Right hindlimb (tissue), 1 donor: Measurements from ENCODE around the gene CASTOR1.

Source experiments
- DNase-seq: peaks from one replicate; pipeline ENCODE4 v3.0.0-alpha.2; 2018

CASTOR1 gene

GRCh38 chr22:30282616-30283046 is 6.7 kb downstream of the CASTOR1 start:
- DNase-seq, result no peak

GRCh38 chr22:30280505-30280904 is 8.8 kb downstream of the CASTOR1 start:
- no peak for DNase-seq

DNA sequence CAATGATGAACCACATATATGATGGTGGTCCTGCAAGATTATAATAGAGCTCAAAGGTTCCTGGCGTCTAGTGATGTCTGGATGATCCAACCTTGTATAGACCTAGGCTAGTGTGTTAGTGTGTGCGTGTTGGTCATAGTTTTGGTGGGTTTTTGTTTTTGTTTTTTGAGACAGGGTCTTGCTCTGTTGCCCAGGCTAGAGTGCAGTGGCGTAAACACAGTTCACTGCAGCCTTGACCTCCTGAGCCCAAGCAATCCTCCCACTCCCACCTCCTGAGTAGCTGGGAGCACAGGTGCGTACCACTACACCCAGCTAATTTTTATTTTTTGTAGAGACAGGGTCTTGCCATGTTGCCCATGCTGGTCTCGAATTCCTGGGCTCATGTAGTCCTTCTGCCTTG is 9.4 kb downstream of the CASTOR1 start:
- no peak for DNase-seq

- no peak for DNase-seq
These were observed 10.1 kb downstream of the CASTOR1 start for GRCh38 chr22:30279046-30279788.

DNA sequence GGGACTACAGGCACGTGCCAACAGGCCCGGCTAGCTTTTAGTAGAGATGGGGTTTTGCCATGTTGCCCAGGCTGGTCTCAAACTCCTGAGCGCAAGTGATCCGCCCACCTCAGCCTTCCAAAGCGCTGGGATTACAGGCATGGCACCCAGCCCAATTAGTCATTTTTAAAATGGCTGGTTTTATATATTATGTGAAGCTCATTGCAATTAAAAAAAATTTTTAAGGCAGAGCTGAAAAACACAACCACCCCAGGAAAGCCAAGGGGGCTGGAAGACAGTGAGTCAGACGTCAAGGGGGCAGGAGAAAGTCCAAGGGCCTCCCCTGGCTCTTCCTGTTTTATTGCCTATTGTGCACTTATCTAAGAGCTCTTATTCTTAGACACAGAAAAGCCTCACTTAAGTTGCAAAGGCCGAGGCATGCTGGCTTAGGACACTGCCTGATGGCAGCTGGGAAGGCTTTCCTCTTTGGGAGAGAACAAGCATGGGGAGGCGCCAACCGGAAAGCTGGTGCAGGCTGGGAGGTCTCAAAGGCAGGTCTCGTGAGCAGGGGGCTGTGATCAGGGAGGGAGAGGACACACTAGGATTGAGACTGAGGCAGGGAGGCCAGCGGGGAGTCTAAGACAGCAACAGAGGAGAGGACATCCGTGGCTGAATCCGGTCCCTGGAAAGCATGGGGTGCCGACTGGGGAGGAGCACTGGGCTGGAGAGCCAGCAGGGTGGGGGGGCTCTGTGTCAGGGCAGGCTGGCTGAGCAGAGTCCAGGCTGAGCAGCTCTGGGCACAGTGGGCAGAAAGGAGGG is 11.6 kb downstream of the CASTOR1 start:
- DNase-seq, result peak; percentile 39

DNA sequence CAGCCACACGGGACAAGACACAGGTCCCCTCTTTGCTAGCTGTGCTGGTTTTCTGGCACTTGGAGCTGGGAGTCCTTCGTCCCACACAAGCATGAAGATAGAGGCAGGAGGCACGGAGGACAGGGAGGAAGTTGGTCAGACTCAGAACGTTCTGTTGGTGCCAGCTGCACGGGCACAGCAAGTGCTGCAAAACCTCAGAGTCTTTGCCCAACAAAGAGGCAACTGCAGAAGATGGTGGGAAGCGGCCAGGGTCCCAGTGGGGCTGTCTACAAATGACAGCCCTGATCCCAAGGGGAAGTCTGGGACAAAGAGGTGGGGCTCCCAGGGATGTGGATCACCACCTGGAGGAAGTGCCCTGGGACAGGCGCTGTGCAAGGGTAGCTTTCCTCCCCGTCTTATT is 13.3 kb downstream of the CASTOR1 start:
- no peak for DNase-seq

- no peak for DNase-seq
These were observed 13.7 kb downstream of the CASTOR1 start for GRCh38 chr22:30275625-30276024.

DNA sequence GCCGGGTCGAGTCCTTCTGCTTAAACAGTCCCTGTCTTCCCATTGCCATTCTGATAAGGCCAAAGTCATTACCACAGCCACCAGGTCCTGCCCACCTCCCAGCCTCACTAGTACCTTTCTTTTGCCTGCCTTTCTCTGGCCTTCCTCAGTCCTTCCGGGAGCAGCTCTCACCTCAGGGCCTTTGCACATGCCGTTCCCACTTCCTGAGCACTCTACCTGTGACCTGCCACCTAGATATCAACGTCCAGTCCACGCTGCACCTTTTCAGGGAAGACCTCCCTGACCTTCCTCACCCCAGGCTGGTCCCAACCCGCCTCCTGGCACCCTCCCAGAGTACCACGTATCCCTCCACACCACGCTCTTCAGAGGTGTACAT is 14.9 kb downstream of the CASTOR1 start:
- no peak for DNase-seq

DNA sequence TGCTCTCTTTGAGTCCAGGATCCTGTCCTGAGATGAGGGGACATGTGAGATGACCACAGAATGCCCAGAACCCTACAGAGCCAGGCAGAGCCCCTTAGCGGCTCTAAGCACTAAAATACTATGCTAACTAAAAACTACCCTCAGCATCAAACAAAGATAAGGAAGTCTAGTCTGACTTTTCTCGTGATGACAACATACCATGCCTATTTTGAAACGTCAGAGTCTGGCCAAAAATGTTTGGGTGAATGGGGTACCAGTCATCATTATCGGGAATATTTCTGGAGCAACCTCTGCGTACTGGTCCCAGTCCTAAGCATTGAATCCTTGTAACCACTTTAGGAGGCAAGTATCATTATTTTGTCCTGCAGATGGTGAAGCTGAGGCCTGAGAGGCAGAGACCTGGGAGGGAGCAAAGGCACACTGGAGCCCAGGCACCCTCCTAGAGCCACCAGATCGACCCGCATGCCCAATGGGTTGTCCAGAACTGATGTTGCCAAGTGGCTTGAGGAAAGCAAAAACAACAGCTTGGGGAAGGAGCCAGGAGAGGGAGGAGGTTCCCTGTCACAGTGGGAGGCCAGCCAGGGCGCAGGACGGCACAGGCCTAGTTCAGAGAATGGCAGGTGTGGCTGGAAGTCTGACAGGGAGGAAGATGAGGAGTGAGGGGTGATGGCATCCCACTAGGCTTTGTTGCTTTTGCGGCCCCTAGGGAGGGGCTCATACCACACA is 15.4 kb downstream of the CASTOR1 start:
- no peak for DNase-seq

- DNase-seq, result no peak
These were observed 16.3 kb downstream of the CASTOR1 start for GRCh38 chr22:30272781-30273601.

DNA sequence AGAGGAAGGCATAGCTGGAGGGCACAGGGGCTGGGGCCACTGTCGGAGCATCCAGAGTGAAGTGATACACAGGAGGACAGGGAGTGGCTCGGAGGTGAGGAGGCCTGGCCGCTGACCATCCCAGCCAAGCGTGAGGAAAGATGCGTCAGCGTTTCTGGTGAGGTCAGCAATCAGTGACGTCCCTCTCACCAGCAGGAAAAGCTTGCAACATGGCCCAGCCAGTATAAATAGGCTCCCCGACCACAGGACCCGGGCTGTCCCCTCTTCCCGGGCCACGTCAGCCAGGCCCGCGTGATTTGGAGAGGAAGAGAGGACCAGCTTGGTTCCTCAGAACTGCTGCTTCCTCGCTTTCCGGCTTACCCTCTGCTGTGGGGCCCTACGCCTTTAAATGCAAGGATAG is 18.5 kb downstream of the CASTOR1 start:
- DNase-seq, result no peak

DNA sequence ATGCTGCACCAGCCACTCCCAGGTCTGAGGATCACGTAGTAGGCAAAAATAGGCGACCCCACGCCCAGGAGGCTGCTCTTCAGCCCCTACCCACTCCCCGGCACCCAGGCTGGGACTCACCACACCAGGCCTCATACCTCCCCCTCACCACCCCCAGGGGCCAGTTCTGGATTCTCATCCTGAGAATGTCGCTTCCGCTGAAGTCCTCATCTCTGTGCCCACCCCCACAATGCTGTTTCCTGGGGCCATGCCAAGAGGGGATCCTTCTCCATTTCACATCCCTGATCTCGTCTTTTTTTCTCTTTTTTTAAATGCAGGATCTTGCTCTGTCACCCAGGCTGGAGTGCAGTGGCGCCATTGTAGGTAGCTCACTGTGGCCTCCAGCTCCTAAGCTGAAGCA is 21.0 kb downstream of the CASTOR1 start:
- no peak for DNase-seq

GRCh38 chr22:30267382-30268302 is 21.7 kb downstream of the CASTOR1 start:
- no peak for DNase-seq

GRCh38 chr22:30266445-30267381 is 22.6 kb downstream of the CASTOR1 start, which contains the start of gene OSM:
TSS of gene OSM (minus strand) at chr22:30266851. CDS start at chr22:30266799, 52 bp downstream.
- DNase-seq, result no peak

GRCh38 chr22:30265823-30266444 is 23.4 kb downstream of the CASTOR1 start:
- no peak for DNase-seq

GRCh38 chr22:30265131-30265720 is 24.1 kb downstream of the CASTOR1 start:
- DNase-seq, result no peak

- no peak for DNase-seq
These were observed 25.4 kb downstream of the CASTOR1 start for GRCh38 chr22:30263883-30264282.

DNA sequence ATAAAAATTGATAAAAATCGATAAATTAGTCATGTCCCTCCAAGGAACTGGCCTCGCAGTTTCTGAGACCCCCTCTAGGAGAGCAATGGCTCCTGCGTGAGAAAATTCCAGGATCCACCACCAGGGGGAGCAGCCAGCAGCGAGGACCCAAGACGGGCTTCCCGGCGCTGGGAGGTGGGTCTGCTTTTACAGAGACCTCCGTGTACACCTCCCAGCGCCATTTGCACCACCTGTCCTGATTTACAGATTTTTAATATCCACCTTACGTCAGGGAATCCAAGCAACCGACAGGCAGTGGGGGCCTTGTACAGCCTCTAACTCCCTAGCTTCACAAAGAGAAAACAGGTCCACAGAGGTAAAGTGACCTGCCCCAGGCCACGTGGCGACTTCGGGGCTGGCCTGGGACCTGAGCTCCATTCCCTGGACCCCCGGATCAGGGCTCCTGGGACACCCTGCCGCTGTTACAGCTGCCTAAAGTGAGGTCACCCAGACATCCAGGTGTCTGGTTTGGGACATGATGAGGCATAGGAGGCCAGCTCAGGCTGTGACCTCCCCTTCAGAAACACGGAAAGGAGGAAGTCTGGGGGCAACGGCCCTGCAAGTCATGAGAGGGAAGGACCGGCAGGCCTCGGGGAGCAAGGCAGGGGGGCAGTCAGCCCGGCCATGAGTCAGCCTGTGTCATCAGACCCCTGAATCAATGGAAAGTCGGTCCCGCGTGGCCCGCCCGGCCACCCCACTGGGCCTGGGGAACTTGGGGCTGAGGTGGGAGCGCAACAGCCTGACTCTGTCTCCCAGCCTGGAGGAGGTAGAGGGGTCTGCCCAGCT is 26.2 kb downstream of the CASTOR1 start:
- DNase-seq, result peak; percentile 80
